HG03135 (cell line): Measurements from ENCODE around the gene LRIG1.

ENCODE experiments used
- ATAC-seq: cut with Tn5 transposase; IDR thresholded peaks from one replicate; pipeline ENCODE4 v1.9.1; 2021; ENCODE audit warnings: mild to moderate bottlenecking, moderate library complexity; ENCODE audit not compliant: unreplicated experiment

LRIG1 gene, protein sequence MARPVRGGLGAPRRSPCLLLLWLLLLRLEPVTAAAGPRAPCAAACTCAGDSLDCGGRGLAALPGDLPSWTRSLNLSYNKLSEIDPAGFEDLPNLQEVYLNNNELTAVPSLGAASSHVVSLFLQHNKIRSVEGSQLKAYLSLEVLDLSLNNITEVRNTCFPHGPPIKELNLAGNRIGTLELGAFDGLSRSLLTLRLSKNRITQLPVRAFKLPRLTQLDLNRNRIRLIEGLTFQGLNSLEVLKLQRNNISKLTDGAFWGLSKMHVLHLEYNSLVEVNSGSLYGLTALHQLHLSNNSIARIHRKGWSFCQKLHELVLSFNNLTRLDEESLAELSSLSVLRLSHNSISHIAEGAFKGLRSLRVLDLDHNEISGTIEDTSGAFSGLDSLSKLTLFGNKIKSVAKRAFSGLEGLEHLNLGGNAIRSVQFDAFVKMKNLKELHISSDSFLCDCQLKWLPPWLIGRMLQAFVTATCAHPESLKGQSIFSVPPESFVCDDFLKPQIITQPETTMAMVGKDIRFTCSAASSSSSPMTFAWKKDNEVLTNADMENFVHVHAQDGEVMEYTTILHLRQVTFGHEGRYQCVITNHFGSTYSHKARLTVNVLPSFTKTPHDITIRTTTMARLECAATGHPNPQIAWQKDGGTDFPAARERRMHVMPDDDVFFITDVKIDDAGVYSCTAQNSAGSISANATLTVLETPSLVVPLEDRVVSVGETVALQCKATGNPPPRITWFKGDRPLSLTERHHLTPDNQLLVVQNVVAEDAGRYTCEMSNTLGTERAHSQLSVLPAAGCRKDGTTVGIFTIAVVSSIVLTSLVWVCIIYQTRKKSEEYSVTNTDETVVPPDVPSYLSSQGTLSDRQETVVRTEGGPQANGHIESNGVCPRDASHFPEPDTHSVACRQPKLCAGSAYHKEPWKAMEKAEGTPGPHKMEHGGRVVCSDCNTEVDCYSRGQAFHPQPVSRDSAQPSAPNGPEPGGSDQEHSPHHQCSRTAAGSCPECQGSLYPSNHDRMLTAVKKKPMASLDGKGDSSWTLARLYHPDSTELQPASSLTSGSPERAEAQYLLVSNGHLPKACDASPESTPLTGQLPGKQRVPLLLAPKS

DNA sequence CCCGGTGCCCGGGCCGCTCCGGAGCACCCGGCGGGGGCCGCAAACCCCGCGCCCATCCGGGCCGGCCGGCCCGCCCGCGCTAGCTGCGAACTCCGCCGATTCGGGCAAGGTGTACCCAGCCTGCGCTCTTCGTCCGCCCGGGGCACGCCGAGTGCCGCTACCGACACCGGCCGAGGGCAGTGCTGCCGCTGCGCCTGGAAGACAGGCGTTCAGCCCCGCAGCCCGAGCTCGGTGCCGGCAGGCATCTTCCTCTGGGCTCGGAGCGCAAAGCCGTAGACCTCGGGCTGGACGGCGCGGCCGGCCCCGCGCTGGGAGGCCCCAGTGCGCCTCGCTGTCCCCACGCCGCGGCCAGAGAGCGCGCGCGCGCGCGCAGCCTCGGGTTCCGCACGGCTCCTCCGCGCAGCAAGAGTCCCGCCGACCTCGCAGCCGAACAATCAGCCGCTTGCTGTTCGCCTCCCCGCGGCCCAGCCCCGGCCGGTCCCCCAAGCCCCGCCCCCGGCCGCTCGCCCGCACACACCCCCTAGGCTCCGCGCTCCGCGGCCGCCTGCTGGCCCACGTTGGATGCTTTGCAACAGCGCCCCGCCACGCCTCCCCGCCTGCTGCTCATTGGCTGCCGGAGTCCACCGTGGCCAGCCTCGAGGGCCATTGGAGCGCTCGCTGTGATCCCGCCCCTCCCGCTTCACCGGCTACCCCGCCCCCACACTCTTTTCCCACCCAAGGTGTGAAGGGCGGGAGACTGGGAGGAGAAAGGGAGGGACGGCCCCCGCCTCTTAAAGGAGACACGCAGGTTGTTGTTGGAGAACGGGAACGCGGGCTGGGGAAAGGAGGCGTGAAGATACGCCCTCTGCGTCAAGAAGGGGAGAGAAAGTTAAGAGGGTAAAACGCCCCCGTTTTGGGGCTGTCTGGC is at the start of gene LRIG1:
Gene LRIG1 (minus strand): TSS at position 447 of the 907 bp plus-strand sequence. CDS start 615 bp downstream, outside the sequence.
- peak; percentile 98 for ATAC-seq

GRCh38 chr3:66544619-66545429 is 44.0 kb upstream of the LRIG1 start:
- no peak for ATAC-seq

DNA sequence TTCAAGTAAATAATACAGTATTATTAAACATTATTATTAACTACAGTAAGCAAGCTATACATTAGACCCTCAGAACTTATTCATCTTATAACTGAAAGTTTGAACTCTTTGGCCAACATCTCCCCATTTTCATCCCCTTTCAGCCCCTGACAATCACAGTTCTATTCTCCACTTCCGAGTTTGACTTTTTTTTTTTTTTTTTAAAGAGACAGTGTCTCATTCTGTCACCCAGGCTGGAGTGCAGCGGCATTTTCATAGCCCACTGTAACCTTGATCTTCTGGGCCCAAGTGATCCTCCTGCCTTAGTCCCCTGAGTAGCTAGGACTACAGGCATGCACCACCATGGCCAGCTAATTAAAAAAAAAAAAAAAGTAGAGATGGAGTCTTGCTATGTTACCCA is 41.3 kb upstream of the LRIG1 start:
- ATAC-seq: no peak

GRCh38 chr3:66539466-66539989 is 38.7 kb upstream of the LRIG1 start:
- ATAC-seq: no peak

DNA sequence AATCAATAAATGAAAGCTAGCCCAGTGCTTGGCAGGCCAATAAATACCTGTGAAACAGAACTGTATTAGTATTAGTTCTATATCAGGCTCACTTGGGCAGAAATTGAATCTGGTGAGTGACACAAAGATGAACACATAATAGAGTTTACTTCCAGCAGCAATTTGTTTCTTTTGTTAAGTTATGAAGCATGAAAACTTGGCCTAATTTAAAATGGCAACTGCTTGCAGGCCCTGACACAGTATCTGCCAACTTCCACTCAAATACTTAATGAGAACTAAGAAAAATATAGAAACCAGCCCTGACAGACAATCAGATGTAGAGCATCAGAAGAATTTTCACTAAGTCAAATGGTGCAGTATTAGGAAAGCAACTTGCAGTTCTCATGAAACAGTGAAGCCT is 37.6 kb upstream of the LRIG1 start:
- ATAC-seq: no peak

- ATAC-seq: no peak
Observed at GRCh38 chr3:66537735-66538134, 36.9 kb upstream of the LRIG1 start.

GRCh38 chr3:66536791-66537190 is 36.0 kb upstream of the LRIG1 start:
- no peak for ATAC-seq

DNA sequence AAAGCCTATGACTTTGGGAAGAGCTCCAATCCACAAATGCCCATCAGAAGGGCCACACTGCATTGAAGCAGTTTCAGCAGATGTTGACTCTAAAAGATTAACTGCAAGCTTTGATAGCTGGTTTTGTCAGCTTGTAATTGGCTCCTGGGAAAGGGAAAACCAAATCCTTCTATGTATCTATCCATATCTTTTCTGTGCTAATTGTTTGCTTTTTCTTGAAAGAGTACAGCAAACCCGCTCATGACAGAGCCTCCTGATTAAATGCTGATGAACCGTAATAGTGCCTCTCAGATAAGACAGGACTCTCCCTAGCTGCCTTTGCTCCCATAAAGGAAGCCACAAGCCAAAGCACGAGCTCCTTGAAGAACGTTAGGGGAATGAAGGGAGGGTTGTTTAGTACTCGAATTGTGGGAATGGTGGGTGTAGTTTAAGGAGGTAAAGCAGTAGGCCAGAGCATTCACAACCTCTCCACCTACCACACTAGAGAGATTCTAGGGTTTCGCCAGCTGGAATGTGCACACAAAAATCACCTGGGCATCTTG is 33.6 kb upstream of the LRIG1 start:
- ATAC-seq: no peak

- ATAC-seq: no peak
Observed at GRCh38 chr3:66532613-66533012, 31.8 kb upstream of the LRIG1 start.

DNA sequence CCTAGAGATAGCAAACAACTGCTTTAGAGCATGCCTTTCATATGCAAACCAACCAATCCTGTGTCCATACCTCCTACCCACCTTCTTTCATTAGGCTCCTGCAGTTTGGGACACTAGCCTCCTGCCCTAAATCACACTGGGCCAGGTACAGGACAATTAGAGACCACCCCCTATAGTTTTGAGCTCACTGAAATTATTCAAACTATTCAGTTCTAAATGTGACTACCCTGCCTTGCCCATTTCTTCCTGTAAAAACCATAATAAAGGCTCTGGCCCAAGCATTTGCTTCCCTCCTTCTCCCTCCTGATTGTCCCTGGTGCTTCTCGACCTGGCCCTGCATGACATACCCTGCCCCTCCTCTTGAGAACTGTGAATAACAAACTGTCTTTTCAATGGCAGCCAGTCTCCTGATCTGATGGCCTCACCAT is 31.4 kb upstream of the LRIG1 start:
- ATAC-seq: no peak

- ATAC-seq: no peak
Observed at GRCh38 chr3:66531256-66531655, 30.4 kb upstream of the LRIG1 start.

GRCh38 chr3:66527246-66527645 is 26.4 kb upstream of the LRIG1 start:
- ATAC-seq: no peak

GRCh38 chr3:66525771-66526170 is 24.9 kb upstream of the LRIG1 start:
- no peak for ATAC-seq

DNA sequence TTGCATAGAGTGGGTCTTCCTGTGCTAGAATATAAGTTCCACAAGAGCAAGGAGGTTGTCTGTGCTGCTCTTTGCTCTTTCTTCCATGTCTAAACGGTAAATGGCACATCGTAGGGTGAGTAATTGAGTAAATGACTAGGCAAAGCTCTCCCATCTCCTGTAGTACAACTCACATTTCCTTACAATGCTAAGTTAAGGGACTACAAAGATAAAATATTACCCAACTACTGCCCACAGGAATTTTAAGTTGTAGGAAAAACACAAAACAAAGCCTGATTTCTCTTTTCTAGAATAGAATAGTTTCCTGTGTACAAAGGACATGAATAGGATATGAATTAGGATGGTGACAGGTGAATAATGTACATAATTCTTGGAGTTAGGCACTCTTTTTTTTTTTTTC is 19.9 kb upstream of the LRIG1 start:
- ATAC-seq: no peak

DNA sequence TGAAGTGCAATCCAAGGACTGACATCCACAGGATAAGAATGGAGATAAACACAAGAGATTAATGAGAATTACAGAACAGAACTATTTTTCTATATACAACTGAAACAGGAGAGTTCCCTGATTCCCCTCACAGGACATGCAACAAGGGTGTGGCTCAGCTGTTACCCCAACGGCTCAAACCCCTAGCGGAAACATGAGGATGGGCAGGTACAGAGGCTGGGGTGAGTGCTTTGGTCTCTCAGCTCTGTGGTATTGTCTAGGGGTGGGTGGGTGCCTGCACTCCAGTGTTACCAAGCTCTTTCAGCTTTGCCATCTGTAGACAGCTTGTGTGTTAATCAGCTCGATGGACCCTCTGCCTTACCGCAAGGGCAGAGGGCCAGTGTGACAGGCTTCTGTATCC is 17.8 kb upstream of the LRIG1 start:
- ATAC-seq: no peak

GRCh38 chr3:66518126-66518525 is 17.3 kb upstream of the LRIG1 start:
- no peak for ATAC-seq

GRCh38 chr3:66517241-66517640 is 16.4 kb upstream of the LRIG1 start:
- ATAC-seq: no peak

GRCh38 chr3:66508461-66508860 is 7.6 kb upstream of the LRIG1 start:
- ATAC-seq: no peak
